IMR-90 (cell line): ENCODE measurements around the gene ADGRV1. TPM values are rescaled to one million over a fixed set of nuclear protein-coding genes. Genes with fewer than 3 reads are reported as not detected.

Experiments used
- ATAC-seq: fragments of 200-7000 bp; cut with Tn5 transposase; 2 replicates; pipeline ENCODE4 v1.9.1; 2020; ENCODE audit warnings: low read depth, mild to moderate bottlenecking, moderate library complexity
- BruUV-seq: library from RNA; stranded (reverse); fragments of 400-500 nt; replicated peaks from 2 replicates; lab custom pipeline; 2021; lab: Mats Ljungman, UMichigan
- CTCF ChIA-PET: fragments of 300-600 bp; formaldehyde crosslinking; extraction: SDS; loops from one replicate; lab custom pipeline; 2021; ENCODE audit warnings: antibody characterized with exemption; lab: Yijun Ruan, JAX
- POLR2A ChIA-PET: fragments of 300-600 bp; sonication (Branson Sonifier 250); formaldehyde crosslinking; loops from one replicate; lab custom pipeline; 2022; ENCODE audit warnings: antibody characterized with exemption; ENCODE audit not compliant: unreplicated experiment; lab: Charles Lee
- DNase-seq: peaks from one replicate; pipeline ENCODE4 v3.0.0; 2013
- H2AFZ ChIP-seq: replicated peaks from 2 replicates; pipeline ENCODE3; 2013; ENCODE audit warnings: low read length, mild to moderate bottlenecking; ENCODE audit not compliant: poor library complexity
- H2AK5ac ChIP-seq: 2 replicates; pipeline ENCODE4 v1.6.1; 2013; ENCODE audit warnings: low read depth, low read length, inconsistent platforms
- H2AK9ac ChIP-seq: replicated peaks from 2 replicates; pipeline ENCODE3; 2013; ENCODE audit warnings: mild to moderate bottlenecking, low read depth, low read length, moderate library complexity; ENCODE audit not compliant: poor library complexity
- H2BK120ac ChIP-seq: 2 replicates; pipeline ENCODE4 v1.6.1; 2013; ENCODE audit warnings: low read depth, low read length, inconsistent platforms
- H2BK15ac ChIP-seq: 3 replicates; pipeline ENCODE4 v1.6.1; 2013; ENCODE audit warnings: low read depth, low read length, inconsistent platforms
- H2BK20ac ChIP-seq: 2 replicates; pipeline ENCODE4 v1.6.1; 2013; ENCODE audit warnings: low read depth, mild to moderate bottlenecking, inconsistent platforms, low read length, moderate library complexity
- H2BK5ac ChIP-seq: 2 replicates; pipeline ENCODE4 v1.6.1; 2013; ENCODE audit warnings: mild to moderate bottlenecking, low read depth, low read length, inconsistent platforms; ENCODE audit not compliant: poor library complexity, severe bottlenecking
- H3K14ac ChIP-seq: replicated peaks from 2 replicates; pipeline ENCODE4 v1.6.1; 2013; ENCODE audit warnings: low read depth, low read length, inconsistent platforms
- H3K18ac ChIP-seq: 2 replicates; pipeline ENCODE4 v1.6.1; 2013; ENCODE audit warnings: low read depth, low read length, control low read depth
- H3K23ac ChIP-seq: 2 replicates; pipeline ENCODE4 v1.6.1; 2013; ENCODE audit warnings: low read depth, low read length, inconsistent platforms
- H3K27ac ChIP-seq: 2 replicates; pipeline ENCODE4 v1.5.1; 2013; ENCODE audit warnings: mild to moderate bottlenecking, control low read depth, low read length; ENCODE audit not compliant: insufficient read depth
- H3K27me3 ChIP-seq: 2 replicates; pipeline ENCODE4 v1.6.1; 2013; ENCODE audit warnings: low read length; ENCODE audit not compliant: control insufficient read depth, insufficient read depth
- H3K36me3 ChIP-seq: 2 replicates; pipeline ENCODE4 v1.6.1; 2013; ENCODE audit warnings: low read length, mixed read lengths; ENCODE audit not compliant: control insufficient read depth, insufficient read depth
- H3K4ac ChIP-seq: 2 replicates; pipeline ENCODE4 v1.6.1; 2013; ENCODE audit warnings: low read depth, low read length, inconsistent platforms
- H3K4me1 ChIP-seq: 2 replicates; pipeline ENCODE4 v1.6.1; 2013; ENCODE audit warnings: low read length, mixed read lengths; ENCODE audit not compliant: control insufficient read depth, insufficient read depth
- H3K4me2 ChIP-seq: 2 replicates; pipeline ENCODE4 v1.6.1; 2013; ENCODE audit warnings: low read depth, mild to moderate bottlenecking, control low read depth, low read length, moderate library complexity
- H3K4me3 ChIP-seq: 2 replicates; pipeline ENCODE4 v1.5.1; 2013; ENCODE audit warnings: low read depth, mild to moderate bottlenecking, control low read depth, low read length, moderate library complexity; ENCODE audit not compliant: insufficient read depth
- H3K56ac ChIP-seq: 2 replicates; pipeline ENCODE4 v1.6.1; 2013; ENCODE audit warnings: low read length, inconsistent platforms; ENCODE audit not compliant: insufficient read depth; ENCODE audit errors: extremely low read depth
- H3K79me1 ChIP-seq, 2 experiments: 2 replicates each; pipeline ENCODE4 v1.6.1; 2013; ENCODE audit warnings: low read length in 2 of 2, inconsistent platforms in 1 of 2, low read depth in 1 of 2
- H3K9ac ChIP-seq: 2 replicates; pipeline ENCODE4 v1.6.1; 2013; ENCODE audit warnings: low read depth, low read length, control low read depth
- H3K9me1 ChIP-seq: 2 replicates; pipeline ENCODE4 v1.6.1; 2013; ENCODE audit warnings: low read length, inconsistent platforms; ENCODE audit not compliant: insufficient read depth
- H3K9me3 ChIP-seq: 2 replicates; pipeline ENCODE4 v1.6.1; 2013; ENCODE audit warnings: low read length; ENCODE audit not compliant: control insufficient read depth, insufficient read depth
- H4K20me1 ChIP-seq: 2 replicates; pipeline ENCODE4 v1.6.1; 2013; ENCODE audit warnings: low read length, inconsistent platforms; ENCODE audit not compliant: insufficient read depth
- H4K5ac ChIP-seq: 2 replicates; pipeline ENCODE4 v1.6.1; 2013; ENCODE audit warnings: mild to moderate bottlenecking, low read depth, low read length, control low read depth
- H4K8ac ChIP-seq, 2 experiments: 2 replicates each; pipeline ENCODE4 v1.6.1; 2013; ENCODE audit warnings: low read depth in 2 of 2, low read length in 2 of 2, control low read depth in 1 of 2, inconsistent platforms in 1 of 2
- H4K91ac ChIP-seq: 2 replicates; pipeline ENCODE4 v1.6.1; 2013; ENCODE audit warnings: low read depth, low read length, inconsistent platforms; ENCODE audit not compliant: insufficient read depth
- NFE2L2 ChIP-seq: fragments of 150-350 bp; IDR thresholded peaks from 2 replicates; pipeline ENCODE4 v1.6.1; 2016; ENCODE audit warnings: low read depth, mild to moderate bottlenecking, low read length
- dilution Hi-C: fragments of 300-500 bp; cut with HindIII; formaldehyde crosslinking; loops from one replicate; pipeline ENCODE4 v1.14.3; 2018; ENCODE audit warnings: low sequenced_read_pairs; ENCODE audit not compliant: unreplicated experiment
- in situ Hi-C: fragments of 300-500 bp; cut with MboI; formaldehyde crosslinking; loops from 3 replicates; pipeline ENCODE4 v1.14.3; 2019; ENCODE audit warnings: low sequenced_read_pairs, inconsistent platforms, mixed read lengths
- intact Hi-C: fragments of 100-400 bp; cut with micrococcal nuclease; formaldehyde crosslinking; loops from 2 replicates; pipeline ENCODE4 v1.10.0; 2022
- polyA plus RNA-seq, 3 experiments: library from polyadenylated mRNA; depleted of rRNA; stranded (reverse); fragments of >200 nt; gene quantifications; 2 replicates each; pipeline ENCODE4 v1.2.3, GENCODE V29; 2012; ENCODE audit warnings: low replicate concordance in 1 of 3
- total RNA-seq: library from RNA; depleted of rRNA; stranded (reverse); fragments of >200 nt; gene quantifications from 2 replicates; pipeline ENCODE4 v1.2.3, GENCODE V29; 2012

The ADGRV1 gene
- total and polyA plus RNA-seq, 2 of the 4 experiments (the other 2 are of a cell fraction), result under 0.01 TPM; not detected in 1

GRCh38 chr5:91174396-91174795 lies 615.8 kb downstream of the ADGRV1 start:
- no peak overlapping the region for H3K27ac ChIP-seq
- H3K4ac ChIP-seq, result no peak overlapping the region
- no peak for DNase-seq
- no peak overlapping the region for H3K14ac ChIP-seq
- H3K23ac ChIP-seq, result no peak overlapping the region
- no peak overlapping the region for H4K8ac ChIP-seq
- H2BK120ac ChIP-seq, result no peak overlapping the region
- no peak overlapping the region for H2AFZ ChIP-seq
- no peak overlapping the region for H2AK9ac ChIP-seq
- intact Hi-C loops, result no loop called here
- 0 out of 2 replicates have a peak, but pooled peaks cover 2% of the 10 kb centered on the region for H3K9me1 ChIP-seq
- no peaks in the 10 kb centered on the region for H3K36me3 ChIP-seq
- ChIA-PET CTCF (no interaction called here), POLR2A (no interaction called here)
- H2BK15ac ChIP-seq, result no peak overlapping the region
- no peak for TF ChIP-seq NFE2L2
- H3K27me3 ChIP-seq, result no peaks in the 10 kb centered on the region
- peaks cover 9% of the 10 kb centered on the region for H3K4me1 ChIP-seq
- no peak overlapping the region for H3K56ac ChIP-seq
- no peak overlapping the region for H3K9ac ChIP-seq
- no peaks in the 10 kb centered on the region for H3K79me1 ChIP-seq
- no peak overlapping the region for H3K4me2 ChIP-seq
- no peak overlapping the region for H3K18ac ChIP-seq
- no peak for ATAC-seq
- H4K91ac ChIP-seq, result no peak overlapping the region
- H4K20me1 ChIP-seq, result no peaks in the 10 kb centered on the region
- in situ Hi-C loops, result no loop called here
- no peak overlapping the region for H3K4me3 ChIP-seq
- dilution Hi-C loops, result no loop called here
- H2AK5ac ChIP-seq, result no peak overlapping the region
- H4K5ac ChIP-seq, result no peak overlapping the region
- no peak overlapping the region for H2BK20ac ChIP-seq
- H3K9me3 ChIP-seq, result no peaks in the 10 kb centered on the region
- BruUV-seq, result no TSS peak
- H2BK5ac ChIP-seq, result no peak overlapping the region
